ENCODE results near the gene PTGER4.

PTGER4 gene

GRCh38 chr5:40734986-40735385 lies 55.3 kb downstream of the PTGER4 start:
- no peak overlapping the region for H3K27ac ChIP-seq (ENCODE audit: low read length)
- no peaks in the 10 kb centered on the region for H3K27me3 ChIP-seq (ENCODE audit: control insufficient read depth, insufficient read depth, low read length)
- no peak overlapping the region for H3K4me3 ChIP-seq (ENCODE audit: low read length)
- H3K4me1 ChIP-seq (ENCODE audit: control insufficient read depth, low read depth, low read length): no peaks in the 10 kb centered on the region
- no peak overlapping the region for H3K9ac ChIP-seq (ENCODE audit: low read length)
- H3K36me3 ChIP-seq (ENCODE audit: control insufficient read depth, low read depth, low read length): no peaks in the 10 kb centered on the region
- no peaks in the 10 kb centered on the region for H3K9me3 ChIP-seq (ENCODE audit: control insufficient read depth, low read depth, low read length)

- Histone ChIP-seq H3K27ac (ENCODE audit: low read length) (no peak overlapping the region), H3K9me3 (ENCODE audit: control insufficient read depth, low read depth, low read length) (no peaks in the 10 kb centered on the region), H3K4me1 (ENCODE audit: control insufficient read depth, low read depth, low read length) (no peaks in the 10 kb centered on the region), H3K9ac (ENCODE audit: low read length) (no peak overlapping the region), H3K27me3 (ENCODE audit: control insufficient read depth, insufficient read depth, low read length) (no peaks in the 10 kb centered on the region), H3K36me3 (ENCODE audit: control insufficient read depth, low read depth, low read length) (no peaks in the 10 kb centered on the region), H3K4me3 (ENCODE audit: low read length) (no peak overlapping the region)
Measured at GRCh38 chr5:40735609-40736008, 55.9 kb downstream of the PTGER4 start.

GRCh38 chr5:40736103-40736875 lies 56.6 kb downstream of the PTGER4 start:
- H3K27me3 ChIP-seq (ENCODE audit: control insufficient read depth, insufficient read depth, low read length): no peaks in the 10 kb centered on the region
- H3K9me3 ChIP-seq (ENCODE audit: control insufficient read depth, low read depth, low read length): no peaks in the 10 kb centered on the region
- H3K4me3 ChIP-seq (ENCODE audit: low read length): no peak overlapping the region
- H3K9ac ChIP-seq (ENCODE audit: low read length): no peak overlapping the region
- no peaks in the 10 kb centered on the region for H3K4me1 ChIP-seq (ENCODE audit: control insufficient read depth, low read depth, low read length)
- peaks cover 3% of the 10 kb centered on the region for H3K36me3 ChIP-seq (ENCODE audit: control insufficient read depth, low read depth, low read length)
- H3K27ac ChIP-seq (ENCODE audit: low read length): no peak overlapping the region

GRCh38 chr5:40738502-40738901 lies 58.8 kb downstream of the PTGER4 start:
- Histone ChIP-seq H3K36me3 (ENCODE audit: control insufficient read depth, low read depth, low read length) (peaks cover 3% of the 10 kb centered on the region), H3K27me3 (ENCODE audit: control insufficient read depth, insufficient read depth, low read length) (no peaks in the 10 kb centered on the region), H3K4me1 (ENCODE audit: control insufficient read depth, low read depth, low read length) (no peaks in the 10 kb centered on the region), H3K9ac (ENCODE audit: low read length) (no peak overlapping the region), H3K27ac (ENCODE audit: low read length) (no peak overlapping the region), H3K9me3 (ENCODE audit: control insufficient read depth, low read depth, low read length) (no peaks in the 10 kb centered on the region), H3K4me3 (ENCODE audit: low read length) (no peak overlapping the region)
